T-helper 1 cell treated with Interleukin-12 subunit alpha and Interleukin-12 subunit beta and Interleukin-4 antibody, amounts not matched to agents 30 μg/mL and 1 μg/mL, for 36 hours (primary cell): ENCODE data around the gene NHERF2.

Source experiments
- H3K27ac Mint-ChIP-seq: one replicate; pipeline ENCODE4 v1.8.0; 2021; ENCODE audit warnings: mild to moderate bottlenecking, mixed read lengths
- H3K27me3 Mint-ChIP-seq: one replicate; pipeline ENCODE4 v1.8.0; 2021; ENCODE audit warnings: low read depth, mixed read lengths
- H3K36me3 Mint-ChIP-seq: one replicate; pipeline ENCODE4 v1.8.0; 2021; ENCODE audit warnings: low read depth, mixed read lengths
- H3K4me1 Mint-ChIP-seq: one replicate; pipeline ENCODE4 v1.8.0; 2021; ENCODE audit warnings: low read depth, mixed read lengths
- H3K4me3 Mint-ChIP-seq: one replicate; pipeline ENCODE4 v1.8.0; 2021; ENCODE audit warnings: mild to moderate bottlenecking, moderate library complexity, mixed read lengths
- H3K9me3 Mint-ChIP-seq: one replicate; pipeline ENCODE4 v1.8.0; 2021; ENCODE audit warnings: mixed read lengths

Gene NHERF2

GRCh38 chr16:1998852-1999801 is 27.6 kb upstream of the NHERF2 start:
- Mint-ChIP-seq H3K4me3 (no peak overlapping the region), H3K36me3 (peaks cover 13% of the 10 kb centered on the region)

GRCh38 chr16:1999866-2000514 is 26.7 kb upstream of the NHERF2 start:
- H3K27me3 Mint-ChIP-seq, result no peaks in the 10 kb centered on the region
- H3K4me3 Mint-ChIP-seq, result no peak overlapping the region
- no peak overlapping the region for H3K27ac Mint-ChIP-seq
- no peaks in the 10 kb centered on the region for H3K9me3 Mint-ChIP-seq
- H3K4me1 Mint-ChIP-seq, result peaks cover 3% of the 10 kb centered on the region
- H3K36me3 Mint-ChIP-seq, result peaks cover 13% of the 10 kb centered on the region

More at GRCh38 chr16:1998852-1999801, 27.6 kb upstream of the NHERF2 start:
- Mint-ChIP-seq H3K27ac (no peak overlapping the region), H3K9me3 (no peaks in the 10 kb centered on the region), H3K27me3 (no peaks in the 10 kb centered on the region), H3K4me1 (peaks cover 3% of the 10 kb centered on the region)

- Mint-ChIP-seq H3K27me3 (no peaks in the 10 kb centered on the region), H3K27ac (peak overlapping the region; percentile 45), H3K4me1 (peaks cover 4% of the 10 kb centered on the region), H3K9me3 (no peaks in the 10 kb centered on the region), H3K36me3 (peaks cover 8% of the 10 kb centered on the region), H3K4me3 (no peak overlapping the region)
Measured at GRCh38 chr16:2001035-2001434, 25.7 kb upstream of the NHERF2 start.

DNA sequence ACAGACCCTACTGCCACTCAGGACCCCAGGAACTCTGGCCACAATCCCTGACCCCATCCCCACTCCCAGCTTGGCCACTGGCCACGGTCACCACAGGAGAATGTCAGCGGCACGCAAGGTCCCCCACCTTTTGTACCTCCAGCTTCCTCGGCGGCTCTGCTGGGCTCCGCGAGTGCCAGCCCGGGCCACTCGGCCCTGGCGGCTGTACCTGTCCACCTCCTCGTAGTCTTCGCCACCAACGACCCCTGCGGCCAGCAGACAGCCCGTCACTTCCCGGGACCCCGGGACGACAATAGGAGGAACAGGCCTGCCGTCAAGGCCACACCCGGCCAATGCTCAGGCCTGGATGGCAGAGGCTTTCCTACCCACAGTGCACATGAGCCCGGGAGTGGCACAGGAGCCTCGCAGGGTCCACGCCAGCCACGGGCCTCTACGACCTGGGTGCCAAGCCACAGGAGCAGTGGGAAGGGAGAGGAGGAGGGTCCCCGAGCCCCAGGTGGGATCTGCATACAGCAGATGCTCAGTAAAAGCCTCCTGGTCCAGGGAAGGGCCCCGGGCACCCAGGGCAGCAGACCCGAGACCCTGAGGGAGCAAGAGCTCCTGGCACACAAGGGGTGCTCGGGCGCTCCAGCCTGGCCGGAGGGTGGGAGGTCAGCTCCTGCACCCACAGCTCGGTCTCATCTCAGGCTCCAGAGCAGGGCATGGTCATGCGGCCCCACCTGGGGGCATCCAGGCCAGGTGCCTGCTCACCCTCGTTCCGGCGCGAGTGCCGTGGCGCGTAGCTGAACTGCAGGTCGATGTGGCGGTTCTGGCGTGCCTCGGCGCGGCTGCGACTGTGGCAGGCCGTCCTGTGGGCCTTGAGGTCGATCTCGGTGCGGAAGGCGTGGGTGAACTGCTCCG is 25.0 kb upstream of the NHERF2 start:
- Mint-ChIP-seq H3K27me3 (no peaks in the 10 kb centered on the region), H3K4me3 (no peak overlapping the region), H3K4me1 (peaks cover 4% of the 10 kb centered on the region), H3K36me3 (peaks cover 8% of the 10 kb centered on the region), H3K27ac (no peak overlapping the region), H3K9me3 (no peaks in the 10 kb centered on the region)

DNA sequence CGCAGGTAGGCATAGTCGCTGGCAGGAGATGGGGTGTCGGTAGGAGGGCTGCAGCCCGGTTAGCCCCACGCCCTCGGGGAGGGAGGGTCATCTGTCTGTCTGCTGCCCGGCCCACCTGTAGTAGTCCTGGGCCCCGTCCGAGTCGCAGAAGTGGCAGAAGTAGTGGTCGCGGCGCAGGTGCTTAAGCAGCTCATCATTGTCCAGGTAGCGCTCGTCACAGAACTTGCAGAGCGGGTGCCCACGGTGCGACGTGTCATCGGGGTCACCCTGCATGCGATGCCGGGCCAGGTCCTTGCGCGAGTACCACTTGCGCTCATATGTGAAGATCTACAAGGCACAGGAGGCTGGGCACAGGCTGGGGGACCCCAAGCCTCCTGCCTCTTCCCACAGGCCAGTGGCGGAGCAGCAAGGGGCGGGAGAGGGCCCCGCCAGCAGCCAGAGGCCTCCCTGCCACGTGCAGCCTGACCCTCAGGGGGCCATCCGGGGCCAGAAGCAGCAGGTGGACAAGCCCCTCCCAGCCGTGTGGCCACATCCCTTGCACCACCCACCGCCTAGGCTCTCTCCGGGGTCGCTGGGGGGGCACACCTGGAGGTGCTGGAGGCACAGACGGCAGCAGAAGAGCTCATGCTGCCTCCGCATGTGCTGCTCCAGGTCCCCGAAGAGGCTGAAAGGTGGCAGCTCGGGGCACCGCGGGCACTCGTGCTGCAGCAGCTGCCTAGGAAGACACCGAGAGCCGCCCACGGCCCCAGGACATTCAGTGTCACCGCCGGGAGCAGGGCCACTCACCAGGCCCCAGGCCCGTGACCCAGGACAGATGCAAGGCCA is 24.1 kb upstream of the NHERF2 start:
- Mint-ChIP-seq H3K27ac (no peak overlapping the region), H3K9me3 (no peaks in the 10 kb centered on the region), H3K27me3 (no peaks in the 10 kb centered on the region), H3K4me3 (no peak overlapping the region), H3K4me1 (peaks cover 9% of the 10 kb centered on the region), H3K36me3 (peaks cover 8% of the 10 kb centered on the region)

GRCh38 chr16:2003231-2003826 is 23.4 kb upstream of the NHERF2 start:
- H3K36me3 Mint-ChIP-seq, result peaks cover 10% of the 10 kb centered on the region
- H3K9me3 Mint-ChIP-seq, result no peaks in the 10 kb centered on the region
- no peak overlapping the region for H3K4me3 Mint-ChIP-seq
- no peaks in the 10 kb centered on the region for H3K27me3 Mint-ChIP-seq
- H3K4me1 Mint-ChIP-seq, result peaks cover 17% of the 10 kb centered on the region
- H3K27ac Mint-ChIP-seq, result no peak overlapping the region

DNA sequence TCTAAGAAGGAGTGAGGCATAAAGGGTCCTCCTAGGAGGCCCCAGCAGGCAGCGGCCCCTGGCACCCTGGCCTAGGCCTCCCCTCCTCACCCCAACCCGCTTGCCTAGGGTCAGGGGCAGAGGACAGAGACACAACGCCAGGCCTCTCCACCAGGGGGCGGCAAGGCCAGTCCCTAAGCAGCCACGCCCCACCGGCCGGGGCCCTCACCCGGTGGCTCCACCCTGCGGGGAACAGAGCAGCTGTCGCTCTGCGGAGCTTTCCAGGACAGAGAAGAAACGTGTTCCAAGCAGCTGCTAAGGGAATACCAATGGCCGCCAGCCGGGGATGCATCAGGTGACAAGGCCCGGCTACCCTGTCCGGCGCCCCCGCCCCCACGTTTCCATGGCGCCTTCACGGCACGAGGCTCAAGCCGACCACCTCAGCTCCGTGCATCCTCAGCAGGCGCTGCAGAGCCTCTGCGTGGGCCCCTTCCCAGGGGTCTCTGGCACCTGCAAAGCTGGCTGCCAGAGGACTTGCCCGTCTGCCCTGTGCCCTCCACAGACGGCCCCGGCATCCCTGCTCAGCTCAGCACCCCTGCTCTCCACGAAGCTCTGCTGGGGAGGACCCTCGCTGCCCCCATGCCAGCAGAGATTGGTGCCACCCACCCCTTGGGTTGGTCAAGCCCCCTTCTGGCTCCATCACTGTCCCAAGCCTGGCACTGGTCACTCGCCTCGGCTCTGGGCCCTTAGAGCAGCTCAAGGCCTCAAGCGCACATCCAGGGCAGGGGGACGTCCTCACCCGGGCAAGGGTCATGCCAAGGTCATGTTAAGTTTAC is 22.7 kb upstream of the NHERF2 start:
- Mint-ChIP-seq H3K27me3 (no peaks in the 10 kb centered on the region), H3K9me3 (no peaks in the 10 kb centered on the region), H3K36me3 (peaks cover 15% of the 10 kb centered on the region), H3K4me3 (no peak overlapping the region), H3K4me1 (peaks cover 22% of the 10 kb centered on the region), H3K27ac (no peak overlapping the region)

DNA sequence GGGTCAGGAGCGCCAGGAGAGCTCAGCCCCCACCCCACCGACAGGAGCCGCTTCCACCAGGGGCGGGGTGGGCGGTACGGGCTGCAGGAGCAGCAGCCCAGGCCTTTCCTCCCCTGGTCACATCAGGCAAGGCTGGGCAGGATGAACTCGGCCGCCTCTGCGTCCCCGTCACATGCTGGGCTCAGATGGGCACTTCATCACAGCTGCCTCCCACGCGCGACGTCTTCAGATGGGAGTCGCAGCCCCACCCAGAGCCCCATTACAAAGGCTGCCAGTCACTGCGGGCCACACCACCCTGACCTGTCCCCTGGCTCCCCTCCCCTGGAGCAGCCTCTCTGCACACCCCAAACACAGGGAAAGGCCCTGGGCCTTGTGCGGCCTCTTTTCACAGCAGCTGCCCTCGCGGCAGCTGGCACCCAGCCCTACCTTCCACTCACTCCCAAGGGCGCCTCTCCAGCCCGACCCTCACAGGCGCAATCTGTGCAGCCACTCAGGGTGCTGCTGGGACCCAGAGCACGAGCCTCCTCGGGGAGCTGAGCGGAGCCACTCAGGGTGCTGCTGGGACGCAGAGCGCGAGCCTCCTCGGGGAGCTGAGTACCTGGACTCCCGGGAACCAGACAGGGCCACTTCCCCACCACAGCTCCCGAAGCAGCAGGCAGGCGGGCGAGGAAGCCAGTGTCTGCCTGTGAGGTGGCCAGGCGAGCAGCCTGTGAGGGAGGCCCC is 21.7 kb upstream of the NHERF2 start:
- no peak overlapping the region for H3K4me3 Mint-ChIP-seq
- H3K36me3 Mint-ChIP-seq, result peaks cover 15% of the 10 kb centered on the region
- H3K9me3 Mint-ChIP-seq, result no peaks in the 10 kb centered on the region
- peaks cover 22% of the 10 kb centered on the region for H3K4me1 Mint-ChIP-seq
- H3K27ac Mint-ChIP-seq, result no peak overlapping the region
- no peaks in the 10 kb centered on the region for H3K27me3 Mint-ChIP-seq

GRCh38 chr16:2005646-2006045 is 21.1 kb upstream of the NHERF2 start:
- H3K4me3 Mint-ChIP-seq, result no peak overlapping the region
- no peak overlapping the region for H3K27ac Mint-ChIP-seq
- no peaks in the 10 kb centered on the region for H3K9me3 Mint-ChIP-seq
- peaks cover 17% of the 10 kb centered on the region for H3K36me3 Mint-ChIP-seq
- H3K27me3 Mint-ChIP-seq, result no peaks in the 10 kb centered on the region
- peaks cover 26% of the 10 kb centered on the region for H3K4me1 Mint-ChIP-seq

DNA sequence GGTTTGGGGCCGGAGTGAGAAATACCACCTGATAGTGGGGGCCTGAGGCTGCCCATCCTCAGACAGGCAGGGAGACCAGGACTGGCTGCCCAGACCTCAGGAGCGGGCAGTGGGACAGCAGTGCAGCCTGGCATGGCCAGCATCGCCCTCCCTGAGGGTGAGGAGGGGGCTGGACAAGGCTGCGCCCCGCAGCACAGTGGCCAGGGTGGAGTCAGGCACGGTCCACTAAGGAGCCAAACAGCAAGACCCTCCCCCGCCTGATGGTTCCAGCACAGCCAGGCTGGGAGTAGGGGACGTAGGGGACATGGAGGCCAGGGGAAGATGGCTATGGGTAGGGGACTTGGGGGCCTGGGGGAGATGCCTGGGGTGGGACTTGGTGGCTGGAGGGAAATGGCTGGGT is 20.4 kb upstream of the NHERF2 start:
- Mint-ChIP-seq H3K9me3 (no peaks in the 10 kb centered on the region), H3K4me1 (peaks cover 26% of the 10 kb centered on the region), H3K27me3 (no peaks in the 10 kb centered on the region), H3K36me3 (peaks cover 14% of the 10 kb centered on the region), H3K4me3 (no peak overlapping the region), H3K27ac (no peak overlapping the region)

DNA sequence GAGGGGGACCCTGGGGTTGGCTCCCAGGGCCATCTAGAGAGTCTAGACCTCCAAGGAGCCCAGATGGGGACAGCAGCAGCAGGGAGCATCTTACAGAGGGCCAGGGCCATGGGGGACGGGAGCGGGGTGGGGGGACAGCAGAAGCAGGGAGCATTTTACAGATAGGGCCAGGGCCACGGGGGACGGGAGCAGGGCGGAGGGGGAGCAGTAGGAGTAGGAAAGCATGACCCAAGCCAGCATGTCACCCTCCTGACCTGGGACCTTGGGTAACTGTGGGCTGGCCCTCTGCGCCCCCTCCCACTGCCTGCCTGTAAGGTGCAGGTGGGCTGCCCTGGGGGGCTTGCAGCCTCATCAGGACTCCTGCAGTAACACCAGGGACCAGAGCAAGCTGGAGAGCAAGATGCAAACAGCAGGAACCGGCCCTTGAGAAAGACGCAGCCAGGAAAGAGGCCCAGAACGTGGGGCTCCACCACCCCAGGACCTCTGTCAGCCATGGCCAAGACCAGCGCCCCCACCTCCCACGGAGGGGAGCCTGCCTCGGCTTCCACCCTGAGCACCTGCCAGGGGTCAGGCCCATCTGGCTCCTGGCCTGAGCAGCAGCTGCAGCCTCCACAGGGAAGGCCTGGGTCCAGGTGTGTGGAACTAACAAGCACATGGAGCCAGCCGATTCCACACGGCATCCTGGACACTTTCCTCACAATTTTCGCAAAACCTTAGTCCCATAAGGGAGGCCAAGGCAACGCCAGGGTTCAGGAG is 19.4 kb upstream of the NHERF2 start:
- H3K27ac Mint-ChIP-seq, result peak overlapping the region; percentile 83
- peaks cover 14% of the 10 kb centered on the region for H3K36me3 Mint-ChIP-seq
- no peaks in the 10 kb centered on the region for H3K27me3 Mint-ChIP-seq
- H3K4me3 Mint-ChIP-seq, result peak overlapping the region; percentile 84
- H3K4me1 Mint-ChIP-seq, result peaks cover 26% of the 10 kb centered on the region
- H3K9me3 Mint-ChIP-seq, result no peaks in the 10 kb centered on the region

- Mint-ChIP-seq H3K4me3 (peak overlapping the region; percentile 84), H3K27me3 (no peaks in the 10 kb centered on the region), H3K4me1 (peaks cover 26% of the 10 kb centered on the region), H3K9me3 (no peaks in the 10 kb centered on the region), H3K27ac (peak overlapping the region; percentile 83), H3K36me3 (peaks cover 11% of the 10 kb centered on the region)
Measured at GRCh38 chr16:2008009-2008526, 18.6 kb upstream of the NHERF2 start.
